ENCODE measurements around the gene MED22. TPM values are rescaled to one million over a fixed set of nuclear protein-coding genes. Genes with fewer than 3 reads are reported as not detected.
A peak's percentile ranks its signal among the peaks of the same experiment; 100 is the strongest.

Gene MED22
- total and polyA plus RNA-seq, 8 donors: 6.2 to 14.8 (median 10.5) TPM

GRCh38 chr9:133349965-133350616 lies 2.2 kb upstream of the MED22 start:
- FAIRE-seq: no peak
- WGBS, 2 donors: 65 to 78% methylated on average over 15 of the region's 15 CpGs
- H3K27me3 ChIP-seq: no peaks in the 10 kb centered on the region
- H3K36me3 ChIP-seq: peaks cover 13 to 38% (median 32%) of the 10 kb centered on the region in 3 donors
- no peak for TF ChIP-seq CTCF (IDR thresholded peaks at IDR 0.05)
- peaks cover 7 to 16% (median 9%) of the 10 kb centered on the region in 3 donors for H3K4me1 ChIP-seq
- H3K9me3 ChIP-seq: no peaks in the 10 kb centered on the region
- intact Hi-C loops (cut with DNase I): loop anchor here in 1 of 3 donors (10.0 kb wide), 1 partner anchor 305 kb away; no protein-coding TSS in a partner anchor
- peak overlapping the region in 2 of 4 donors; percentile 63 to 98 for H3K4me3 ChIP-seq
- no peak overlapping the region for H3K27ac ChIP-seq
- DNase-seq: peak in 1 of 6 donors; percentile 31
- ATAC-seq: no peak

DNA sequence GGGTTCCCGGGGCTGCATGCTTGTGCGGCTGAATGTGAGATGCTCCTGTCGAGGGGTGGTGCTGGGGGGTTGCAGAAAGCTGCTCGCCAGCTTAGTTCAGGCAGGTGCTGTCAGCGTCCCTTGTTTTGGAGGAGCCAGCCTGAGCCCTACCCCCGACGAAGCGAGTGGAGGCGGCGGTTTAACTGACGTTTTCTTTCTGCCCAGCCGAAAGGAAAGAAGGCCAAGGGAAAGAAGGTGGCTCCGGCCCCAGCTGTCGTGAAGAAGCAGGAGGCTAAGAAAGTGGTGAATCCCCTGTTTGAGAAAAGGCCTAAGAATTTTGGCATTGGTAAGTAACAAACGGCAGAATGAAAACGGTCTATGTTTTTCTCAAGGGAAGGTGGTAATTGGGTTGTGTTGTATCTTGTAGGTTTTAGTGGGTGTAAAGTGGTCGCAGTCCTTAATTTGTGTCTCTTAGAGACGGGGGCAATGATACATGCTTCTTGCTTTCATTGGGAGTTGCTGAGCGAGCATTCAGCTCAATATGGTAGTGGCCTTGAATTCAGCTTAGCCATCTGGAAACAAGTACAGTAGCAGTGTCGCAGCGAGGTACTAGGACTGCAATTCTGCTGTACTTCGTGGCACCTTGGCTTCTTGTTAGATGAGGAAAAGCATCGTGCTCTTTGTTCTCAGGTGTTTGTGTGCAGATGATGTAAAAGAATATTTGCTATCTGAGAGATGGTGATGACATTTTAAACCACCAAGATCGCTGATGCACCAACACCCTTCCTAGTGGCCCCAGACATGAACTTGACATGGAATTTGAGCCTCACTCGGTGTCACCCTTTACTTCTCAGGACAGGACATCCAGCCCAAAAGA lies 1.0 kb upstream of the MED22 start:
- H3K9me3 ChIP-seq: no peaks in the 10 kb centered on the region
- peaks cover 6 to 15% (median 8%) of the 10 kb centered on the region in 3 donors for H3K4me1 ChIP-seq
- TF ChIP-seq CTCF (IDR thresholded peaks at IDR 0.05): no peak
- intact Hi-C loops (cut with DNase I): no loop called here
- peak overlapping the region; percentile 73 to 93 (median 84) for H3K27ac ChIP-seq
- no peaks in the 10 kb centered on the region for H3K27me3 ChIP-seq
- peaks cover 13 to 45% (median 34%) of the 10 kb centered on the region in 3 donors for H3K36me3 ChIP-seq
- FAIRE-seq (no peak), ATAC-seq (peak in 1 of 4 donors; percentile 1), DNase-seq (no peak)
- H3K4me3 ChIP-seq: peak overlapping the region; percentile 63 to 98 (median 90)
- WGBS, 2 donors: 5 to 8% methylated on average over 25 of the region's 25 CpGs

GRCh38 chr9:133347515-133347984 lies 381 bp downstream of the MED22 start:
- intact Hi-C loops (cut with DNase I): no loop called here
- H3K36me3 ChIP-seq: peaks cover 13 to 50% (median 39%) of the 10 kb centered on the region in 3 donors
- H3K4me3 ChIP-seq: peak overlapping the region; percentile 63 to 98 (median 90)
- WGBS, 2 donors: 1% methylated on average over 40 of the region's 41 CpGs
- peak; percentile 46 to 71 (median 62) for ATAC-seq
- H3K4me1 ChIP-seq: peaks cover 6 to 15% (median 8%) of the 10 kb centered on the region in 3 donors
- H3K9me3 ChIP-seq: no peaks in the 10 kb centered on the region
- DNase-seq: peak in 2 of 6 donors; percentile 60 to 70
- no peak for TF ChIP-seq CTCF (IDR thresholded peaks at IDR 0.05)
- no peaks in the 10 kb centered on the region for H3K27me3 ChIP-seq
- peak overlapping the region; percentile 73 to 93 (median 84) for H3K27ac ChIP-seq
- no peak for FAIRE-seq

GRCh38 chr9:133346021-133346785 lies 1.7 kb downstream of the MED22 start:
- TF ChIP-seq CTCF (IDR thresholded peaks at IDR 0.05): no peak
- Histone ChIP-seq H3K4me1 (peaks cover 6 to 15% (median 8%) of the 10 kb centered on the region in 3 donors), H3K27ac (no peak overlapping the region), H3K36me3 (peaks cover 12 to 48% (median 26%) of the 10 kb centered on the region in 3 donors), H3K27me3 (no peaks in the 10 kb centered on the region), H3K4me3 (peak overlapping the region in 1 of 4 donors; percentile 98), H3K9me3 (no peaks in the 10 kb centered on the region)
- 68 to 71% methylated on average over 15 of the region's 15 CpGs for WGBS, 2 donors
- no peak for FAIRE-seq
- ATAC-seq: no peak
- intact Hi-C loops (cut with DNase I): no loop called here
- DNase-seq: peak in 2 of 6 donors; percentile 64 to 77
